ENCODE data around the gene PDE4D.

PDE4D gene

GRCh38 chr5:58932057-58932612, 961.4 kb downstream of the PDE4D start:
- Histone ChIP-seq H3K4ac (ENCODE audit: low read depth in 1 of 2, low read length in 2 of 2) (no peak overlapping the region), H3K9me3 (ENCODE audit: control insufficient read depth, low read length) (no peaks in the 10 kb centered on the region), H3K18ac (ENCODE audit: low read depth in 1 of 2, low read length in 2 of 2) (no peak overlapping the region), H3K4me3 (ENCODE audit: insufficient read depth in 1 of 2, low read depth in 1 of 2, low read length in 2 of 2) (no peak overlapping the region), H3K4me1 (ENCODE audit: control insufficient read depth, insufficient read depth, low read depth, low read length) (no peaks in the 10 kb centered on the region), H3K27me3 (ENCODE audit: control insufficient read depth in 1 of 2, insufficient read depth in 1 of 2, low read length in 2 of 2) (no peaks in the 10 kb centered on the region), H3K4me2 (ENCODE audit: low read length, poor library complexity, severe bottlenecking) (no peak overlapping the region), H4K8ac (ENCODE audit: low read length) (no peak overlapping the region), H4K91ac (ENCODE audit: low read length) (no peak overlapping the region), H3K79me1 (replicated peaks; ENCODE audit: low read length, poor library complexity, severe bottlenecking) (no peaks in the 10 kb centered on the region), H2AFZ (ENCODE audit: low read depth, low read length) (no peak overlapping the region), H3K23ac (ENCODE audit: low read length in 2 of 2) (no peak overlapping the region), H2AK5ac (ENCODE audit: low read length, severe bottlenecking) (no peak overlapping the region), H2BK5ac (ENCODE audit: low read depth, low read length, poor library complexity, severe bottlenecking) (no peak overlapping the region), H2BK120ac (ENCODE audit: low read depth, low read length) (no peak overlapping the region), H3K9ac (ENCODE audit: low read length) (no peak overlapping the region), H3K14ac (ENCODE audit: low read length in 2 of 2) (no peak overlapping the region), H3K27ac (ENCODE audit: low read length, poor library complexity, severe bottlenecking) (no peak overlapping the region), H2BK12ac (ENCODE audit: low read length in 2 of 2) (no peak overlapping the region), H2BK15ac (ENCODE audit: low read depth, poor library complexity, severe bottlenecking) (no peak overlapping the region), H3K36me3 (ENCODE audit: control insufficient read depth in 1 of 2, insufficient read depth in 2 of 2, low read depth in 1 of 2, low read length in 2 of 2) (no peaks in the 10 kb centered on the region)
- 85% methylated on average over 4 of the region's 4 CpGs for WGBS
- DNase-seq, result no peak

GRCh38 chr5:58930520-58930919, 963.0 kb downstream of the PDE4D start:
- Histone ChIP-seq H3K18ac (ENCODE audit: low read depth in 1 of 2, low read length in 2 of 2) (no peak overlapping the region), H2BK5ac (ENCODE audit: low read depth, low read length, poor library complexity, severe bottlenecking) (no peak overlapping the region), H3K4ac (ENCODE audit: low read depth in 1 of 2, low read length in 2 of 2) (no peak overlapping the region), H3K4me3 (ENCODE audit: insufficient read depth in 1 of 2, low read depth in 1 of 2, low read length in 2 of 2) (no peak overlapping the region), H4K91ac (ENCODE audit: low read length) (no peak overlapping the region), H3K4me2 (ENCODE audit: low read length, poor library complexity, severe bottlenecking) (no peak overlapping the region), H3K27me3 (ENCODE audit: control insufficient read depth in 1 of 2, insufficient read depth in 1 of 2, low read length in 2 of 2) (no peaks in the 10 kb centered on the region), H3K14ac (ENCODE audit: low read length in 2 of 2) (no peak overlapping the region), H3K27ac (ENCODE audit: low read length, poor library complexity, severe bottlenecking) (no peak overlapping the region), H3K79me1 (replicated peaks; ENCODE audit: low read length, poor library complexity, severe bottlenecking) (no peaks in the 10 kb centered on the region), H3K9me3 (ENCODE audit: control insufficient read depth, low read length) (no peaks in the 10 kb centered on the region), H3K4me1 (ENCODE audit: control insufficient read depth, insufficient read depth, low read depth, low read length) (no peaks in the 10 kb centered on the region), H2BK15ac (ENCODE audit: low read depth, poor library complexity, severe bottlenecking) (no peak overlapping the region), H2BK12ac (ENCODE audit: low read length in 2 of 2) (no peak overlapping the region), H3K36me3 (ENCODE audit: control insufficient read depth in 1 of 2, insufficient read depth in 2 of 2, low read depth in 1 of 2, low read length in 2 of 2) (no peaks in the 10 kb centered on the region), H2AFZ (ENCODE audit: low read depth, low read length) (no peak overlapping the region), H3K23ac (ENCODE audit: low read length in 2 of 2) (no peak overlapping the region), H2AK5ac (ENCODE audit: low read length, severe bottlenecking) (no peak overlapping the region), H2BK120ac (ENCODE audit: low read depth, low read length) (no peak overlapping the region), H4K8ac (ENCODE audit: low read length) (no peak overlapping the region), H3K9ac (ENCODE audit: low read length) (no peak overlapping the region)
- DNase-seq, result no peak
- 81% methylated on average over 2 of the region's 3 CpGs for WGBS

- Histone ChIP-seq H3K4me1 (ENCODE audit: control insufficient read depth, insufficient read depth, low read depth, low read length) (no peaks in the 10 kb centered on the region), H3K4ac (ENCODE audit: low read depth in 1 of 2, low read length in 2 of 2) (no peak overlapping the region), H2BK12ac (ENCODE audit: low read length in 2 of 2) (no peak overlapping the region), H4K8ac (ENCODE audit: low read length) (no peak overlapping the region), H3K27ac (ENCODE audit: low read length, poor library complexity, severe bottlenecking) (no peak overlapping the region), H2BK120ac (ENCODE audit: low read depth, low read length) (no peak overlapping the region), H3K14ac (ENCODE audit: low read length in 2 of 2) (no peak overlapping the region), H4K91ac (ENCODE audit: low read length) (no peak overlapping the region), H2AFZ (ENCODE audit: low read depth, low read length) (no peak overlapping the region), H3K36me3 (ENCODE audit: control insufficient read depth in 1 of 2, insufficient read depth in 2 of 2, low read depth in 1 of 2, low read length in 2 of 2) (no peaks in the 10 kb centered on the region), H3K9ac (ENCODE audit: low read length) (no peak overlapping the region), H3K23ac (ENCODE audit: low read length in 2 of 2) (no peak overlapping the region), H3K79me1 (replicated peaks; ENCODE audit: low read length, poor library complexity, severe bottlenecking) (no peaks in the 10 kb centered on the region), H3K9me3 (ENCODE audit: control insufficient read depth, low read length) (no peaks in the 10 kb centered on the region), H2BK5ac (ENCODE audit: low read depth, low read length, poor library complexity, severe bottlenecking) (no peak overlapping the region), H3K27me3 (ENCODE audit: control insufficient read depth in 1 of 2, insufficient read depth in 1 of 2, low read length in 2 of 2) (no peaks in the 10 kb centered on the region), H3K18ac (ENCODE audit: low read depth in 1 of 2, low read length in 2 of 2) (no peak overlapping the region), H2BK15ac (ENCODE audit: low read depth, poor library complexity, severe bottlenecking) (no peak overlapping the region), H3K4me3 (ENCODE audit: insufficient read depth in 1 of 2, low read depth in 1 of 2, low read length in 2 of 2) (no peak overlapping the region), H2AK5ac (ENCODE audit: low read length, severe bottlenecking) (no peak overlapping the region), H3K4me2 (ENCODE audit: low read length, poor library complexity, severe bottlenecking) (no peak overlapping the region)
- WGBS, result no CpG with 5 or more reads among the region's 1 CpG
- DNase-seq, result no peak
Observed at GRCh38 chr5:58929726-58930125, 963.8 kb downstream of the PDE4D start.

- no peaks in the 10 kb centered on the region for H3K79me1 ChIP-seq (replicated peaks; ENCODE audit: low read length, poor library complexity, severe bottlenecking)
- H3K27me3 ChIP-seq (ENCODE audit: control insufficient read depth in 1 of 2, insufficient read depth in 1 of 2, low read length in 2 of 2), result no peaks in the 10 kb centered on the region
- H2BK5ac ChIP-seq (ENCODE audit: low read depth, low read length, poor library complexity, severe bottlenecking), result no peak overlapping the region
- H3K27ac ChIP-seq (ENCODE audit: low read length, poor library complexity, severe bottlenecking), result no peak overlapping the region
- no peak overlapping the region for H3K4me3 ChIP-seq (ENCODE audit: insufficient read depth in 1 of 2, low read depth in 1 of 2, low read length in 2 of 2)
- H2BK120ac ChIP-seq (ENCODE audit: low read depth, low read length), result no peak overlapping the region
- H3K18ac ChIP-seq (ENCODE audit: low read depth in 1 of 2, low read length in 2 of 2), result no peak overlapping the region
- H2AK5ac ChIP-seq (ENCODE audit: low read length, severe bottlenecking), result no peak overlapping the region
- no peak overlapping the region for H4K91ac ChIP-seq (ENCODE audit: low read length)
- H3K14ac ChIP-seq (ENCODE audit: low read length in 2 of 2), result no peak overlapping the region
- H2BK12ac ChIP-seq (ENCODE audit: low read length in 2 of 2), result no peak overlapping the region
- 100% methylated on average over 2 of the region's 2 CpGs for WGBS
- H4K8ac ChIP-seq (ENCODE audit: low read length), result no peak overlapping the region
- H3K4ac ChIP-seq (ENCODE audit: low read depth in 1 of 2, low read length in 2 of 2), result no peak overlapping the region
- H3K9me3 ChIP-seq (ENCODE audit: control insufficient read depth, low read length), result no peaks in the 10 kb centered on the region
- no peak overlapping the region for H2AFZ ChIP-seq (ENCODE audit: low read depth, low read length)
- no peak overlapping the region for H3K4me2 ChIP-seq (ENCODE audit: low read length, poor library complexity, severe bottlenecking)
- H3K4me1 ChIP-seq (ENCODE audit: control insufficient read depth, insufficient read depth, low read depth, low read length), result no peaks in the 10 kb centered on the region
- no peak overlapping the region for H2BK15ac ChIP-seq (ENCODE audit: low read depth, poor library complexity, severe bottlenecking)
- H3K9ac ChIP-seq (ENCODE audit: low read length), result no peak overlapping the region
- H3K36me3 ChIP-seq (ENCODE audit: control insufficient read depth in 1 of 2, insufficient read depth in 2 of 2, low read depth in 1 of 2, low read length in 2 of 2), result no peaks in the 10 kb centered on the region
- no peak for DNase-seq
- H3K23ac ChIP-seq (ENCODE audit: low read length in 2 of 2), result no peak overlapping the region
Observed at GRCh38 chr5:58927938-58928337, 965.6 kb downstream of the PDE4D start.

All from mesenchymal stem cell (in vitro differentiated cells and primary cell).